ENCODE results near the gene SPTAN1.

GRCh38 chr9:128552744-128553440 lies 505 bp downstream of the SPTAN1 start:
- TF ChIP-seq CTCF (IDR thresholded peaks at IDR 0.05) (no peak), POLR2A (IDR thresholded peaks at IDR 0.05) (no peak)
